Esophagus squamous epithelium (tissue), 5 donors: ENCODE measurements around the gene SPRR2E. TPM values are rescaled to one million over a fixed set of nuclear protein-coding genes. Genes with fewer than 3 reads are reported as not detected.
"Not testable (repeated sequence)": the region's sequence is repeated elsewhere in the genome, so short reads cannot be mapped to it uniquely, and the experiment has no call there.

Experiments used
- DNase-seq: peaks from one replicate; lab custom pipeline; 2025; lab: John Stamatoyannopoulos, UW
- H3K27ac ChIP-seq, 4 donors: fragments of 200-600 bp; sonication (generic); one replicate each; pipeline ENCODE4 v1.5.1; 2016 to 2019; ENCODE audit warnings: mild to moderate bottlenecking in 1 of 4
- H3K27me3 ChIP-seq, 4 donors: fragments of 200-600 bp; sonication (generic); 1 replicate in 3 of 4; 2 replicates in 1 of 4; pipeline versions ENCODE4 v1.5.1 to v1.6.0; 2017 to 2021; ENCODE audit warnings: antibody characterized with exemption in 1 of 4
- H3K36me3 ChIP-seq, 3 donors: fragments of 200-600 bp; sonication (generic); one replicate each; pipeline ENCODE4 v1.5.1; 2016 to 2019
- H3K4me1 ChIP-seq, 3 donors: fragments of 200-600 bp; sonication (generic); one replicate each; pipeline ENCODE4 v1.5.1; 2017 to 2019
- H3K4me3 ChIP-seq, 4 donors: fragments of 200-600 bp; sonication (generic); 1 replicate in 3 of 4; 2 replicates in 1 of 4; pipeline ENCODE4 v1.5.1; 2016 to 2019; ENCODE audit warnings: mild to moderate bottlenecking in 2 of 4, moderate library complexity in 1 of 4
- H3K9me3 ChIP-seq, 3 donors: fragments of 200-600 bp; sonication (generic); one replicate each; pipeline ENCODE4 v1.5.1; 2016 to 2019
- POLR2A ChIP-seq, 4 donors: fragments of 450-650 bp; IDR thresholded peaks; one replicate each; pipeline ENCODE4 v1.6.1; 2017; ENCODE audit warnings: antibody characterized with exemption in 4 of 4, mild to moderate bottlenecking in 4 of 4, moderate library complexity in 3 of 4
- WGBS, 2 donors: methylation state at CpG; one replicate each; pipeline ENCODE4 v1.1.5; 2018; 5-methylcytosine and 5-hydroxymethylcytosine counted together
- intact Hi-C: fragments of 100-400 bp; cut with DNase I; formaldehyde crosslinking; loops from one replicate; pipeline ENCODE4 v1.15.0; 2022
- total RNA-seq, 4 donors: library from RNA; depleted of rRNA; stranded (reverse); fragments of >200 nt; gene quantifications; one replicate each; pipeline ENCODE4 v1.1.0, GENCODE V29; 2016
- TF ChIP-seq, protein P1 (sequence below), 6 experiments: fragments of 450-650 bp in 4 of 6; fragments of 200-600 bp in 2 of 6; sonication (generic) in 2 of 6; IDR thresholded peaks; one replicate each; pipeline ENCODE4 v1.5.1; 2016 to 2019; ENCODE audit warnings: antibody characterized with exemption in 6 of 6, mild to moderate bottlenecking in 4 of 6, moderate library complexity in 4 of 6
- donor health status: DM: yes; HTN: yes; CAD: no.

The SPRR2E gene
- total RNA-seq, result 1,000 to 10,000 TPM in 1 of 4 donors, 100 to 1,000 TPM in 2, 1 to 10 TPM in 1; 4.0 to 3,177 (median 449) TPM

GRCh38 chr1:153094426-153094825, at the start of gene SPRR2E:
Gene SPRR2E, minus strand, starts transcription at chr1:153094526. Its CDS starts 775 bp downstream, at chr1:153093751.
- TF ChIP-seq, protein P1, sequence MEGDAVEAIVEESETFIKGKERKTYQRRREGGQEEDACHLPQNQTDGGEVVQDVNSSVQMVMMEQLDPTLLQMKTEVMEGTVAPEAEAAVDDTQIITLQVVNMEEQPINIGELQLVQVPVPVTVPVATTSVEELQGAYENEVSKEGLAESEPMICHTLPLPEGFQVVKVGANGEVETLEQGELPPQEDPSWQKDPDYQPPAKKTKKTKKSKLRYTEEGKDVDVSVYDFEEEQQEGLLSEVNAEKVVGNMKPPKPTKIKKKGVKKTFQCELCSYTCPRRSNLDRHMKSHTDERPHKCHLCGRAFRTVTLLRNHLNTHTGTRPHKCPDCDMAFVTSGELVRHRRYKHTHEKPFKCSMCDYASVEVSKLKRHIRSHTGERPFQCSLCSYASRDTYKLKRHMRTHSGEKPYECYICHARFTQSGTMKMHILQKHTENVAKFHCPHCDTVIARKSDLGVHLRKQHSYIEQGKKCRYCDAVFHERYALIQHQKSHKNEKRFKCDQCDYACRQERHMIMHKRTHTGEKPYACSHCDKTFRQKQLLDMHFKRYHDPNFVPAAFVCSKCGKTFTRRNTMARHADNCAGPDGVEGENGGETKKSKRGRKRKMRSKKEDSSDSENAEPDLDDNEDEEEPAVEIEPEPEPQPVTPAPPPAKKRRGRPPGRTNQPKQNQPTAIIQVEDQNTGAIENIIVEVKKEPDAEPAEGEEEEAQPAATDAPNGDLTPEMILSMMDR (IDR thresholded peaks at IDR 0.05), result no peak
- no peak for TF ChIP-seq POLR2A (IDR thresholded peaks at IDR 0.05)
- intact Hi-C loops, result no loop called here
- no peaks in the 10 kb centered on the region for H3K4me1 ChIP-seq
- DNase-seq, result no peak
- peak within 1 kb of the TSS in 1 of 4 donors; percentile 3 for H3K27ac ChIP-seq
- no peaks in the 10 kb centered on the region for H3K36me3 ChIP-seq
- no peak within 1 kb of the TSS for H3K4me3 ChIP-seq
- H3K9me3 ChIP-seq, result no peaks in the 10 kb centered on the region
- H3K27me3 ChIP-seq, result no peaks in the 10 kb centered on the region

DNA sequence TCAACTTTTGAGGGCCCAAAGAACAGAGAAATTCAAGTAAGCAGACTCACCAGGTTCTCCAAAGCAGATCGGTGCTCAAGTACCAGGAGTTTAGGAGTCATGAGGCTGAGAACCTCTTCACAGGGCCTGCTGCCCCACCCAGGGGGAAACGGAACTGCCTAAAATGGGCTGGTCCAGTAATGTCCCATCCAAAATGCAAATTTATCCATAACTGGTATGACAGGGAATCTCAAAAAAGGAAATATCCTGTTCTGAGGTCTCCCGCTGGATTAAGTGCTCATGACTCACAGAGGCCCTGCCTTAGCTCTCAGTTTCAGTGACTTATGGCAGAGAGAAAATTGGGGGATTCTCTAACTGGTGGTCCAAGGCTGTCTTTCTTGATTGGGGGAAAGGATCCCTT, 47.1 kb upstream of the SPRR2E start:
- Histone ChIP-seq H3K27ac (peak overlapping the region in 2 of 4 donors; percentile 58 to 70), H3K4me1 (peaks cover 0 to 5% (median 0%) of the 10 kb centered on the region in 3 donors), H3K36me3 (no peaks in the 10 kb centered on the region), H3K4me3 (peak overlapping the region in 1 of 4 donors; percentile 15), H3K27me3 (no peaks in the 10 kb centered on the region), H3K9me3 (no peaks in the 10 kb centered on the region)
- intact Hi-C loops, result no loop called here
- DNase-seq, result no peak
- TF ChIP-seq, protein P1 (IDR thresholded peaks at IDR 0.05), result no peak
- TF ChIP-seq POLR2A (IDR thresholded peaks at IDR 0.05), result no peak
- 80 to 83% methylated on average over 3 of the region's 3 CpGs for WGBS, 2 donors

GRCh38 chr1:153140484-153140883, 46.2 kb upstream of the SPRR2E start:
- WGBS, 2 donors, result 57 to 75% methylated on average over 3 of the region's 3 CpGs
- intact Hi-C loops, result no loop called here
- Histone ChIP-seq H3K36me3 (no peaks in the 10 kb centered on the region), H3K9me3 (no peaks in the 10 kb centered on the region), H3K4me1 (peaks cover 0 to 5% (median 0%) of the 10 kb centered on the region in 3 donors), H3K4me3 (peak overlapping the region in 1 of 4 donors; percentile 15), H3K27ac (peak overlapping the region in 1 of 4 donors; percentile 70), H3K27me3 (no peaks in the 10 kb centered on the region)
- no peak for DNase-seq
- TF ChIP-seq, protein P1 (IDR thresholded peaks at IDR 0.05), result no peak
- TF ChIP-seq POLR2A (IDR thresholded peaks at IDR 0.05), result no peak

GRCh38 chr1:153133743-153134142, 39.4 kb upstream of the SPRR2E start:
- intact Hi-C loops, result no loop called here
- Histone ChIP-seq H3K9me3 (no peaks in the 10 kb centered on the region), H3K27ac (no peak overlapping the region), H3K4me1 (peaks cover 0 to 3% (median 0%) of the 10 kb centered on the region in 3 donors), H3K36me3 (no peaks in the 10 kb centered on the region), H3K4me3 (no peak overlapping the region), H3K27me3 (peaks cover 0 to 5% (median 0%) of the 10 kb centered on the region in 4 donors)
- 60% methylated on average over 2 of the region's 2 CpGs for WGBS, 2 donors
- TF ChIP-seq, protein P1 (IDR thresholded peaks at IDR 0.05), result no peak
- no peak for TF ChIP-seq POLR2A (IDR thresholded peaks at IDR 0.05)
- no peak for DNase-seq

DNA sequence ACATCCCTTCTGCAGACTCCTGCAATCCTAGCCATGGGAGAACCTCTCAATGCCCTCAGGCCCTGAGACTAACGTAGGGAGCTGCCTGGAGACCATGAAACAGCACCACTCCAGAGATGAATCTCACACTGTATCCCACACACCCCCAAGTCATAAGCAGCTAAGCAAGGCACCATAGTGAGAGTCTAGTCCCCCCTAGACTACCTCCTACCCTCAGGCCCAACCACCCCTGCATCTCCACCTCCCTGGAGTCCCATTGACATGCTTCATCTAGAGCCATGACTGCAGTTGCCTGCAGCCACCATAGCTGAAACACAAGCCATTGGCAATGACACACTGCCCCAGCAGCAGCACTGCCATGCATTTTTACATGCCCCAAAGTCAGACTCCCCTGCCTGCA, 38.9 kb upstream of the SPRR2E start:
- Histone ChIP-seq H3K27ac (no peak overlapping the region), H3K27me3 (peaks cover 0 to 5% (median 0%) of the 10 kb centered on the region in 4 donors), H3K4me1 (peaks cover 0 to 3% (median 0%) of the 10 kb centered on the region in 3 donors), H3K36me3 (no peaks in the 10 kb centered on the region), H3K4me3 (no peak overlapping the region), H3K9me3 (no peaks in the 10 kb centered on the region)
- intact Hi-C loops, result no loop called here
- DNase-seq, result no peak
- no peak for TF ChIP-seq POLR2A (IDR thresholded peaks at IDR 0.05)
- TF ChIP-seq, protein P1 (IDR thresholded peaks at IDR 0.05), result no peak
- 80 to 91% methylated on average over 1 of the region's 1 CpG for WGBS, 2 donors

DNA sequence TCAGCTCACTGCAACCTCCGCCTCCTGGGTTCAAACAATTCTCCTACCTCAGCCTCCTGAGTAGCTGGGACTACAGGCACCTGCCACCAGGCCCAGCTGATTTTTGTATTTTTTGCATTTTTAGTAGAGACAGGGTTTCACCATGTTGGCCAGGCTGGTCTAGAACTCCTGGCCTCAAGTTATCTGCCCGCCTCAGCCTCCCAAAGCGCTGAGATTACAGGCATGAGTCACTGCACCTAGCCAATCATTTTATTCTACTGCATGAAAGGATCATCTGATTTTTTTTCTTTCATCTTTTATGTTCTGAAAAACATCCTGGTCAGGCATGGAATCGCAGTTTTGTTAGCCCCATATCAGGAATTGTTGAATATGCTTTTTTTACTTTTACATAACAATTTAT, 34.4 kb upstream of the SPRR2E start:
- H3K36me3 ChIP-seq, H3K4me3 ChIP-seq, intact Hi-C loops, DNase-seq, H3K27me3 ChIP-seq, H3K27ac ChIP-seq, H3K9me3 ChIP-seq: not testable (repeated sequence)
- H3K4me1 ChIP-seq, result peaks cover 0 to 16% (median 0%) of the 10 kb centered on the region in 3 donors
- 87 to 89% methylated on average over 4 of the region's 4 CpGs for WGBS, 2 donors
